Hepatocyte (in vitro differentiated cells): ENCODE data around the gene RIMBP2. TPM values are rescaled to one million over a fixed set of nuclear protein-coding genes. Genes with fewer than 3 reads are reported as not detected.

ENCODE experiments used
- DNase-seq: peaks from one replicate; pipeline ENCODE4 v3.0.0-alpha.2; 2016; ENCODE audit warnings: low spot score
- H2AFZ ChIP-seq: fragments of 200-600 bp; sonication (generic); 2 replicates; pipeline ENCODE4 v1.6.0; 2016; ENCODE audit warnings: antibody characterized with exemption, mild to moderate bottlenecking
- H3K27ac ChIP-seq: fragments of 200-600 bp; sonication (generic); 2 replicates; pipeline ENCODE4 v1.5.1; 2016; ENCODE audit warnings: mild to moderate bottlenecking
- H3K27me3 ChIP-seq: fragments of 200-600 bp; sonication (generic); 2 replicates; pipeline ENCODE4 v1.6.1; 2016
- H3K36me3 ChIP-seq: fragments of 200-600 bp; sonication (generic); replicated peaks from 2 replicates; pipeline ENCODE4 v1.5.1; 2016; ENCODE audit warnings: low read depth; ENCODE audit not compliant: insufficient read depth
- H3K4me1 ChIP-seq: fragments of 200-600 bp; sonication (generic); 2 replicates; pipeline ENCODE4 v1.5.1; 2016; ENCODE audit warnings: mild to moderate bottlenecking, moderate library complexity; ENCODE audit not compliant: insufficient read depth
- H3K4me2 ChIP-seq: fragments of 200-600 bp; sonication (generic); 2 replicates; pipeline ENCODE4 v1.6.0; 2016
- H3K4me3 ChIP-seq: fragments of 200-600 bp; sonication (generic); 2 replicates; pipeline ENCODE4 v1.5.1; 2016; ENCODE audit warnings: mild to moderate bottlenecking
- H3K79me2 ChIP-seq: fragments of 200-600 bp; sonication (generic); 2 replicates; pipeline ENCODE4 v1.6.0; 2017; ENCODE audit warnings: mild to moderate bottlenecking
- H3K9me2 ChIP-seq: fragments of 200-600 bp; sonication (generic); replicated peaks from 2 replicates; pipeline ENCODE4 v1.6.0; 2017; ENCODE audit warnings: mild to moderate bottlenecking; ENCODE audit not compliant: insufficient read depth
- H3K9me3 ChIP-seq: fragments of 200-600 bp; sonication (generic); 2 replicates; pipeline ENCODE4 v1.5.1; 2016; ENCODE audit warnings: low read depth, mild to moderate bottlenecking
- H4K20me1 ChIP-seq: fragments of 200-600 bp; sonication (generic); 2 replicates; pipeline ENCODE4 v1.6.0; 2016; ENCODE audit warnings: mild to moderate bottlenecking; ENCODE audit not compliant: insufficient read depth, poor library complexity, severe bottlenecking
- EZH2 ChIP-seq: fragments of 200-600 bp; sonication (generic); IDR thresholded peaks from 2 replicates; pipeline ENCODE4 v1.6.1; 2016; ENCODE audit warnings: antibody characterized with exemption, mild to moderate bottlenecking, borderline replicate concordance
- EZH2phosphoT487 ChIP-seq: fragments of 200-600 bp; sonication (generic); IDR thresholded peaks from one replicate; pipeline ENCODE4 v1.6.1; 2018; ENCODE audit warnings: antibody characterized with exemption, mild to moderate bottlenecking, low read depth, moderate library complexity; ENCODE audit not compliant: unreplicated experiment, severe bottlenecking
- WGBS: methylation state at CpG from one replicate; pipeline ENCODE4 v1.1.6; 2016; ENCODE audit warnings: low lambda C conversion rate; ENCODE audit errors: missing lambda C conversion rate; 5-methylcytosine and 5-hydroxymethylcytosine counted together
- polyA plus RNA-seq: library from polyadenylated mRNA; unstranded; fragments of >200 nt; fragmentation: Nextera tagmentation; extraction: Ambion mirVana; gene quantifications from 2 replicates; pipeline ENCODE4 v1.2.1, GENCODE V29; 2016
- total RNA-seq: library from RNA; depleted of rRNA; stranded (reverse); fragments of >200 nt; gene quantifications from 2 replicates; pipeline ENCODE4 v1.2.3, GENCODE V29; 2014
- TF ChIP-seq, protein P1 (sequence below): fragments of 200-600 bp; sonication (generic); IDR thresholded peaks from 2 replicates; pipeline ENCODE4 v1.5.1; 2016; ENCODE audit warnings: antibody characterized with exemption, mild to moderate bottlenecking; ENCODE audit not compliant: poor library complexity

Gene RIMBP2
- total and polyA plus RNA-seq, 2 experiments from 2014 or later = 2.5 to 4.4 TPM

DNA sequence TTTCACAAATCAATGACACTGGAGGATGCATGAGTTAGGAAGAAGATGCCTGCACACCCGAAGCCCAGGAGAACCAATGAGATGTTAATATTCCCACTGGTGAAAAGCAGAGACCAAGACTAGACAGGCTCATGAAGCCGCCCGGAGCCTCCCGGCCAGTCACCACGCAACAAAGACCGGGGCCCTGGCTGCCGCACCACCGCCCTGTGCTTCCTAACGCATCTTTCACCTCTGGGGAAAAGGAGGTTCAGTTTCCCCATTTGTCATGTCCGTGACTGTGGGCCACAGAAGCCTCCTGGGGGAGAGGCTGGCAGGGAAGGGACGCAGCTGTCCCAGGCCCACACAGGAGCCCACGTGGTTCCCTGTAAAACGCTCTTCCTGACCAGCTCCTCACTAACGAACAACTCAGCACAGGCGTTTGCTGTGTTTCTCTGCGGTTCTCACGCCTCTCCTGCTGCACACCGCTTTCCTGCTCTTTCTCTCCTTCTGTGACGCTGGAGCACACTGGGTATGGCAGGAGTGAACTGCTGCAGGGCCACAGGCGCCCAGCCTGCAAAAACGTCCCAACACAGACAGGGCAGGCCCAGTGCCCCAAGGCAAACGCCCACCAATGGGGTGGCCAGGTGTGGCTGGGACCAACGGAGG is 10.8 kb downstream of the RIMBP2 start:
- no peaks in the 10 kb centered on the region for H3K36me3 ChIP-seq
- H3K4me2 ChIP-seq = no peak overlapping the region
- no peak overlapping the region for H2AFZ ChIP-seq
- no peak overlapping the region for H3K4me3 ChIP-seq
- no peaks in the 10 kb centered on the region for H3K79me2 ChIP-seq
- H3K4me1 ChIP-seq = no peaks in the 10 kb centered on the region
- H4K20me1 ChIP-seq = no peaks in the 10 kb centered on the region
- H3K9me3 ChIP-seq = no peaks in the 10 kb centered on the region
- no peak for DNase-seq
- no peaks in the 10 kb centered on the region for H3K27me3 ChIP-seq
- TF ChIP-seq EZH2phosphoT487 (no peak), EZH2 (no peak)
- TF ChIP-seq, protein P1, sequence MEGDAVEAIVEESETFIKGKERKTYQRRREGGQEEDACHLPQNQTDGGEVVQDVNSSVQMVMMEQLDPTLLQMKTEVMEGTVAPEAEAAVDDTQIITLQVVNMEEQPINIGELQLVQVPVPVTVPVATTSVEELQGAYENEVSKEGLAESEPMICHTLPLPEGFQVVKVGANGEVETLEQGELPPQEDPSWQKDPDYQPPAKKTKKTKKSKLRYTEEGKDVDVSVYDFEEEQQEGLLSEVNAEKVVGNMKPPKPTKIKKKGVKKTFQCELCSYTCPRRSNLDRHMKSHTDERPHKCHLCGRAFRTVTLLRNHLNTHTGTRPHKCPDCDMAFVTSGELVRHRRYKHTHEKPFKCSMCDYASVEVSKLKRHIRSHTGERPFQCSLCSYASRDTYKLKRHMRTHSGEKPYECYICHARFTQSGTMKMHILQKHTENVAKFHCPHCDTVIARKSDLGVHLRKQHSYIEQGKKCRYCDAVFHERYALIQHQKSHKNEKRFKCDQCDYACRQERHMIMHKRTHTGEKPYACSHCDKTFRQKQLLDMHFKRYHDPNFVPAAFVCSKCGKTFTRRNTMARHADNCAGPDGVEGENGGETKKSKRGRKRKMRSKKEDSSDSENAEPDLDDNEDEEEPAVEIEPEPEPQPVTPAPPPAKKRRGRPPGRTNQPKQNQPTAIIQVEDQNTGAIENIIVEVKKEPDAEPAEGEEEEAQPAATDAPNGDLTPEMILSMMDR = no peak
- H3K9me2 ChIP-seq = no peaks in the 10 kb centered on the region
- H3K27ac ChIP-seq = no peak overlapping the region
- 75% methylated on average over 23 of the region's 23 CpGs for WGBS

DNA sequence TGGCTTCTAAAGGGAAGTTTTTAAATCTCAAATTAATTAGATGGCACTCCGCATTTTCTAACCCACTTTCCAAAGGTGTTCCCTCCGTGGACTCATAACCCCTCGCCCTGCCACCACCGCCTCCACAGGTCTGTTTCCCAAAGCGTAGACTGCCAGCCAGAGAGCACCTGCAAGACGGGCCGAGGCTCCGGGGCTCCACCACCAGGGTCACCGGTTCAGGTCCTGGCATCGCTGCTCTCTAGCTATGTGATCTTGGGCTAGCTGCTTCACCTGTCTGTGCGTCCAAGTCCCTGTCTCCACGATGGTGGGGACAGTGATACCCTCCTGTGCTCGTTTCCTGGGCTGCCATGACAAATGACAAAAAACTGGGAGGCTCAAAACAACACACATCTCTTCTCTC is 11.5 kb downstream of the RIMBP2 start:
- 82% methylated on average over 13 of the region's 13 CpGs for WGBS
- Histone ChIP-seq H3K36me3 (no peaks in the 10 kb centered on the region), H3K27me3 (no peaks in the 10 kb centered on the region), H3K4me1 (no peaks in the 10 kb centered on the region), H2AFZ (no peak overlapping the region), H4K20me1 (no peaks in the 10 kb centered on the region), H3K9me3 (no peaks in the 10 kb centered on the region), H3K9me2 (no peaks in the 10 kb centered on the region), H3K4me3 (no peak overlapping the region), H3K4me2 (no peak overlapping the region), H3K79me2 (no peaks in the 10 kb centered on the region), H3K27ac (no peak overlapping the region)
- TF ChIP-seq EZH2phosphoT487 (no peak), EZH2 (no peak)
- TF ChIP-seq, protein P1 = no peak
- no peak for DNase-seq

DNA sequence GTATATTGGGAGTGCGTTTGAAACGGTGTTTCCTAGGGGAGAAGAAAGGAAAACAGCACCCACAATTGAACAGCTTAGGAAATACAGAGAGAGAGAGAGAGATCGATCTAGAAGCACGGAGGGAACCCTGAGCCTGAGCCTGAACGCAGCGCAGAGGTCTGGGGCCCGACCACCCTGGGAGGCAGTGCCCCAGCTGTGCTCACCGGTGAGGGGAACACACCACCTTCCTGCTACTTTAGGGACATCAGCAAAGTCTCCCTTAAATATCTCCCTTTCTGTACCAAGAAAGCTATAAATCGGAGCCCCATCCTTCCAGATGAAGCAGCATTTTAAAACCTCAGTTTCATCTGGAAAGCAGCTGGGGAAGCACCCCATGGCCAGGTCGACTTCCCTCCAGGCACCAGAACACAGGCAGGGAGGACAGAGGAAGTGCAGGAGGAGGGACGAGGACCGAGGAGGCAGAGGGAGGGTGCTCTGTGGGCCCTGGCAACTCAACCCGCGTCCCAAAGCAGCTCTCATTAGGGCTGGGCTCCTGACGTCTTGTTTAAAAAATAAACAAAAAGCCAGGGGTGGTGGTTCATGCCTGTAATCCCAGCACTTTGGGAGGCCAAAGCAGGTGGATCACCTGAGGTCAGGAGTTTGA is 12.2 kb downstream of the RIMBP2 start:
- H3K36me3 ChIP-seq = no peaks in the 10 kb centered on the region
- DNase-seq = no peak
- H3K4me2 ChIP-seq = no peak overlapping the region
- no peaks in the 10 kb centered on the region for H3K9me3 ChIP-seq
- no peaks in the 10 kb centered on the region for H3K27me3 ChIP-seq
- no peaks in the 10 kb centered on the region for H3K9me2 ChIP-seq
- H3K4me1 ChIP-seq = no peaks in the 10 kb centered on the region
- no peak overlapping the region for H3K4me3 ChIP-seq
- TF ChIP-seq EZH2phosphoT487 = no peak
- TF ChIP-seq, protein P1 = no peak
- H3K79me2 ChIP-seq = no peaks in the 10 kb centered on the region
- no peaks in the 10 kb centered on the region for H4K20me1 ChIP-seq
- WGBS = 62% methylated on average over 15 of the region's 15 CpGs
- H3K27ac ChIP-seq = no peak overlapping the region
- no peak overlapping the region for H2AFZ ChIP-seq
